K562 (cell line): ENCODE data around the gene TIGAR. TPM values are rescaled to one million over a fixed set of nuclear protein-coding genes. Genes with fewer than 3 reads are reported as not detected.

Experiments used
- ARNT ChIP-seq, 2 experiments: fragments of 450-650 bp; IDR thresholded peaks; 2 replicates each; pipeline ENCODE4 v1.6.1; 2016; ENCODE audit warnings: mild to moderate bottlenecking in 1 of 2
- EGR1 ChIP-seq: fragments of 450-650 bp; conservative IDR thresholded peaks from 2 replicates; pipeline ENCODE4 v1.6.1; 2017; ENCODE audit warnings: mild to moderate bottlenecking
- GTF2A2 ChIP-seq: IDR thresholded peaks from 2 replicates; pipeline ENCODE4 v1.6.1; 2016; ENCODE audit warnings: mild to moderate bottlenecking, missing genetic modification characterization, missing compliant biosample characterization
- KLF1 ChIP-seq: fragments of 450-650 bp; IDR thresholded peaks from 2 replicates; pipeline ENCODE4 v1.6.1; 2016; ENCODE audit warnings: missing genetic modification characterization, missing compliant biosample characterization
- NR2C1 ChIP-seq, 2 experiments: fragments of 450-650 bp; IDR thresholded peaks; 2 replicates each; pipeline ENCODE4 v1.6.1; 2017; ENCODE audit warnings: mild to moderate bottlenecking in 2 of 2, antibody characterized with exemption in 1 of 2, inconsistent platforms in 1 of 2, missing compliant biosample characterization in 1 of 2, missing genetic modification characterization in 1 of 2
- NR3C1 ChIP-seq: sonication (generic); formaldehyde crosslinking; IDR thresholded peaks from 2 replicates; pipeline ENCODE4 v1.8.1; 2022; ENCODE audit warnings: missing genetic modification reagents
- POLR2H ChIP-seq: IDR thresholded peaks from 2 replicates; pipeline ENCODE4 v1.6.1; 2016; ENCODE audit warnings: missing genetic modification characterization, low read depth, mild to moderate bottlenecking, control low read depth, missing compliant biosample characterization, moderate library complexity
- PURB ChIP-seq: sonication (generic); formaldehyde crosslinking; IDR thresholded peaks from 2 replicates; pipeline ENCODE4 v1.9.0; 2021; ENCODE audit warnings: low read depth, mild to moderate bottlenecking, missing genetic modification reagents
- RBM17 ChIP-seq: fragments of 200-400 bp; formaldehyde crosslinking; IDR thresholded peaks from 2 replicates; pipeline ENCODE4 v1.6.1; 2017; ENCODE audit warnings: low read depth, mild to moderate bottlenecking, low read length, borderline replicate concordance
- SIN3B ChIP-seq: fragments of 450-650 bp; IDR thresholded peaks from 2 replicates; pipeline ENCODE4 v1.6.1; 2017; ENCODE audit warnings: low read depth, mild to moderate bottlenecking, moderate library complexity
- XRCC3 ChIP-seq: fragments of 450-650 bp; IDR thresholded peaks from 2 replicates; pipeline ENCODE4 v1.6.1; 2017; ENCODE audit warnings: mild to moderate bottlenecking, moderate library complexity
- ZNF197 ChIP-seq: fragments of 200-800 bp; sonication (Bioruptor generic); IDR thresholded peaks from 2 replicates; pipeline ENCODE4 v1.6.1; 2016; ENCODE audit warnings: low read depth, missing genetic modification characterization, missing compliant biosample characterization
- polyA plus RNA-seq, 8 experiments: library from polyadenylated mRNA; depleted of rRNA in 4 of 8; stranded (reverse) in 5 of 8; unstranded in 3 of 8; fragments of >200 nt; fragmentation: Nextera tagmentation in 2 of 8; fragmentation: Illumina TruSeq in 1 of 8; extraction: Ambion mirVana in 2 of 8; extraction: Trizol in 1 of 8; gene quantifications; 2 replicates each; pipeline versions ENCODE4 v1.2.1 to v1.2.3, GENCODE V29; 2011 to 2014; ENCODE audit warnings: inconsistent platforms in 1 of 8, missing spikeins in 1 of 8
- total RNA-seq, 7 experiments: library from RNA; depleted of rRNA in 6 of 7; stranded (reverse); fragments of >200 nt in 6 of 7; fragmentation: Illumina TruSeq in 2 of 7; extraction: Trizol in 2 of 7; gene quantifications; 2 replicates each; pipeline versions ENCODE4 v1.2.1 to v1.2.3, GENCODE V29; 2011 to 2021; ENCODE audit warnings: low replicate concordance in 1 of 7
- TF ChIP-seq, protein P1 (sequence below): fragments of 200-400 bp; formaldehyde crosslinking; IDR thresholded peaks from 2 replicates; pipeline ENCODE4 v1.6.1; 2017; ENCODE audit warnings: mild to moderate bottlenecking, low read depth, low read length, moderate library complexity
- TF ChIP-seq, protein P2 (sequence below): fragments of 250-450 bp; sonication (Bioruptor Pico); IDR thresholded peaks from 2 replicates; pipeline ENCODE4 v1.8.0; 2022; ENCODE audit warnings: moderate library complexity, mild to moderate bottlenecking, inconsistent platforms
- TF ChIP-seq, protein P3 (sequence below): IDR thresholded peaks from 3 replicates; pipeline ENCODE4 v1.6.1; 2011; ENCODE audit warnings: borderline replicate concordance, mild to moderate bottlenecking; ENCODE audit not compliant: insufficient read length, insufficient read depth
- TF ChIP-seq, protein P4 (sequence below): fragments of 450-650 bp; conservative IDR thresholded peaks from 2 replicates; pipeline ENCODE4 v1.6.1; 2016; ENCODE audit warnings: missing genetic modification characterization, low read depth, mild to moderate bottlenecking, control low read depth, missing compliant biosample characterization
- TF ChIP-seq, protein P5 (sequence below): sonication (generic); formaldehyde crosslinking; IDR thresholded peaks from 2 replicates; pipeline ENCODE4 v1.9.0; 2022; ENCODE audit warnings: mild to moderate bottlenecking, missing genetic modification reagents
- TF ChIP-seq, protein P6 (sequence below): fragments of 450-650 bp; IDR thresholded peaks from 2 replicates; pipeline ENCODE4 v1.7.0; 2016; ENCODE audit warnings: borderline replicate concordance

TIGAR gene
- total and polyA plus RNA-seq, 9 of the 15 experiments (the other 6 are each of a cell fraction or from before 2014, with no cell fraction given): 0.11 to 1.0 (median 0.53) TPM; not detected in 2

DNA sequence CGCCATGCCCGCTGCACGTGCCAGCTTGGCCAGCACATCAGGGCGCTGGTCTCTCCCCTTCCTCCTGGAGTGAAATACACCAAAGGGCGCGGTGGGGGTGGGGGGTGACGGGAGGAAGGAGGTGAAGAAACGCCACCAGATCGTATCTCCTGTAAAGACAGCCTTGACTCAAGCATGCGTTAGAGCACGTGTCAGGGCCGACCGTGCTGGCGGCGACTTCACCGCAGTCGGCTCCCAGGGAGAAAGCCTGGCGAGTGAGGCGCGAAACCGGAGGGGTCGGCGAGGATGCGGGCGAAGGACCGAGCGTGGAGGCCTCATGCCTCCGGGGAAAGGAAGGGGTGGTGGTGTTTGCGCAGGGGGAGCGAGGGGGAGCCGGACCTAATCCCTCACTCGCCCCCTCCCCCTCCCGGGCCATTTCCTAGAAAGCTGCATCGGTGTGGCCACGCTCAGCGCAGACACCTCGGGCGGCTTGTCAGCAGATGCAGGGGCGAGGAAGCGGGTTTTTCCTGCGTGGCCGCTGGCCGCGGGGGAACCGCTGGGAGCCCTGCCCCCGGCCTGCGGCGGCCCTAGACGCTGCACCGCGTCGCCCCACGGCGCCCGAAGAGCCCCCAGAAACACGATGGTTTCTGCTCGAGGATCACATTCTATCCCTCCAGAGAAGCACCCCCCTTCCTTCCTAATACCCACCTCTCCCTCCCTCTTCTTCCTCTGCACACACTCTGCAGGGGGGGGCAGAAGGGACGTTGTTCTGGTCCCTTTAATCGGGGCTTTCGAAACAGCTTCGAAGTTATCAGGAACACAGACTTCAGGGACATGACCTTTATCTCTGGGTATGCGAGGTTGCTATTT lies 48.4 kb upstream of the TIGAR start (continued):
- TF ChIP-seq, protein P1, sequence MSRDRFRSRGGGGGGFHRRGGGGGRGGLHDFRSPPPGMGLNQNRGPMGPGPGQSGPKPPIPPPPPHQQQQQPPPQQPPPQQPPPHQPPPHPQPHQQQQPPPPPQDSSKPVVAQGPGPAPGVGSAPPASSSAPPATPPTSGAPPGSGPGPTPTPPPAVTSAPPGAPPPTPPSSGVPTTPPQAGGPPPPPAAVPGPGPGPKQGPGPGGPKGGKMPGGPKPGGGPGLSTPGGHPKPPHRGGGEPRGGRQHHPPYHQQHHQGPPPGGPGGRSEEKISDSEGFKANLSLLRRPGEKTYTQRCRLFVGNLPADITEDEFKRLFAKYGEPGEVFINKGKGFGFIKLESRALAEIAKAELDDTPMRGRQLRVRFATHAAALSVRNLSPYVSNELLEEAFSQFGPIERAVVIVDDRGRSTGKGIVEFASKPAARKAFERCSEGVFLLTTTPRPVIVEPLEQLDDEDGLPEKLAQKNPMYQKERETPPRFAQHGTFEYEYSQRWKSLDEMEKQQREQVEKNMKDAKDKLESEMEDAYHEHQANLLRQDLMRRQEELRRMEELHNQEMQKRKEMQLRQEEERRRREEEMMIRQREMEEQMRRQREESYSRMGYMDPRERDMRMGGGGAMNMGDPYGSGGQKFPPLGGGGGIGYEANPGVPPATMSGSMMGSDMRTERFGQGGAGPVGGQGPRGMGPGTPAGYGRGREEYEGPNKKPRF: no peak
- TF ChIP-seq, protein P2, sequence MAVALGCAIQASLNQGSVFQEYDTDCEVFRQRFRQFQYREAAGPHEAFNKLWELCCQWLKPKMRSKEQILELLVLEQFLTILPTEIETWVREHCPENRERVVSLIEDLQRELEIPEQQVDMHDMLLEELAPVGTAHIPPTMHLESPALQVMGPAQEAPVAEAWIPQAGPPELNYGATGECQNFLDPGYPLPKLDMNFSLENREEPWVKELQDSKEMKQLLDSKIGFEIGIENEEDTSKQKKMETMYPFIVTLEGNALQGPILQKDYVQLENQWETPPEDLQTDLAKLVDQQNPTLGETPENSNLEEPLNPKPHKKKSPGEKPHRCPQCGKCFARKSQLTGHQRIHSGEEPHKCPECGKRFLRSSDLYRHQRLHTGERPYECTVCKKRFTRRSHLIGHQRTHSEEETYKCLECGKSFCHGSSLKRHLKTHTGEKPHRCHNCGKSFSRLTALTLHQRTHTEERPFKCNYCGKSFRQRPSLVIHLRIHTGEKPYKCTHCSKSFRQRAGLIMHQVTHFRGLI: no peak
- TF ChIP-seq, protein P3, sequence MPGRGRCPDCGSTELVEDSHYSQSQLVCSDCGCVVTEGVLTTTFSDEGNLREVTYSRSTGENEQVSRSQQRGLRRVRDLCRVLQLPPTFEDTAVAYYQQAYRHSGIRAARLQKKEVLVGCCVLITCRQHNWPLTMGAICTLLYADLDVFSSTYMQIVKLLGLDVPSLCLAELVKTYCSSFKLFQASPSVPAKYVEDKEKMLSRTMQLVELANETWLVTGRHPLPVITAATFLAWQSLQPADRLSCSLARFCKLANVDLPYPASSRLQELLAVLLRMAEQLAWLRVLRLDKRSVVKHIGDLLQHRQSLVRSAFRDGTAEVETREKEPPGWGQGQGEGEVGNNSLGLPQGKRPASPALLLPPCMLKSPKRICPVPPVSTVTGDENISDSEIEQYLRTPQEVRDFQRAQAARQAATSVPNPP: no peak
- TF ChIP-seq SIN3B (no peak), XRCC3 (no peak), KLF1 (no peak), ZNF197 (CRISPR knock-in tag) (no peak), POLR2H (tag) (no peak), RBM17 (no peak), ARNT (IDR thresholded peaks at IDR 0.05) (no peak), PURB (no peak), EGR1 (0 out of 2 replicates have a peak, but pooled peaks have one; percentile 18), NR2C1 (IDR thresholded peaks at IDR 0.05) (no peak), NR2C1 (tag; IDR thresholded peaks at IDR 0.05) (no peak), NR3C1 (CRISPR knock-in tag) (no peak), GTF2A2 (tag) (no peak)
- TF ChIP-seq, protein P4, sequence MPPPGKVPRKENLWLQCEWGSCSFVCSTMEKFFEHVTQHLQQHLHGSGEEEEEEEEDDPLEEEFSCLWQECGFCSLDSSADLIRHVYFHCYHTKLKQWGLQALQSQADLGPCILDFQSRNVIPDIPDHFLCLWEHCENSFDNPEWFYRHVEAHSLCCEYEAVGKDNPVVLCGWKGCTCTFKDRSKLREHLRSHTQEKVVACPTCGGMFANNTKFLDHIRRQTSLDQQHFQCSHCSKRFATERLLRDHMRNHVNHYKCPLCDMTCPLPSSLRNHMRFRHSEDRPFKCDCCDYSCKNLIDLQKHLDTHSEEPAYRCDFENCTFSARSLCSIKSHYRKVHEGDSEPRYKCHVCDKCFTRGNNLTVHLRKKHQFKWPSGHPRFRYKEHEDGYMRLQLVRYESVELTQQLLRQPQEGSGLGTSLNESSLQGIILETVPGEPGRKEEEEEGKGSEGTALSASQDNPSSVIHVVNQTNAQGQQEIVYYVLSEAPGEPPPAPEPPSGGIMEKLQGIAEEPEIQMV: peak; percentile 35; the same call in 1 of the 2 replicates
- TF ChIP-seq, protein P5, sequence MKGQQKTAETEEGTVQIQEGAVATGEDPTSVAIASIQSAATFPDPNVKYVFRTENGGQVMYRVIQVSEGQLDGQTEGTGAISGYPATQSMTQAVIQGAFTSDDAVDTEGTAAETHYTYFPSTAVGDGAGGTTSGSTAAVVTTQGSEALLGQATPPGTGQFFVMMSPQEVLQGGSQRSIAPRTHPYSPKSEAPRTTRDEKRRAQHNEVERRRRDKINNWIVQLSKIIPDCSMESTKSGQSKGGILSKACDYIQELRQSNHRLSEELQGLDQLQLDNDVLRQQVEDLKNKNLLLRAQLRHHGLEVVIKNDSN (CRISPR knock-in tag): peak; percentile 67
- TF ChIP-seq, protein P6, sequence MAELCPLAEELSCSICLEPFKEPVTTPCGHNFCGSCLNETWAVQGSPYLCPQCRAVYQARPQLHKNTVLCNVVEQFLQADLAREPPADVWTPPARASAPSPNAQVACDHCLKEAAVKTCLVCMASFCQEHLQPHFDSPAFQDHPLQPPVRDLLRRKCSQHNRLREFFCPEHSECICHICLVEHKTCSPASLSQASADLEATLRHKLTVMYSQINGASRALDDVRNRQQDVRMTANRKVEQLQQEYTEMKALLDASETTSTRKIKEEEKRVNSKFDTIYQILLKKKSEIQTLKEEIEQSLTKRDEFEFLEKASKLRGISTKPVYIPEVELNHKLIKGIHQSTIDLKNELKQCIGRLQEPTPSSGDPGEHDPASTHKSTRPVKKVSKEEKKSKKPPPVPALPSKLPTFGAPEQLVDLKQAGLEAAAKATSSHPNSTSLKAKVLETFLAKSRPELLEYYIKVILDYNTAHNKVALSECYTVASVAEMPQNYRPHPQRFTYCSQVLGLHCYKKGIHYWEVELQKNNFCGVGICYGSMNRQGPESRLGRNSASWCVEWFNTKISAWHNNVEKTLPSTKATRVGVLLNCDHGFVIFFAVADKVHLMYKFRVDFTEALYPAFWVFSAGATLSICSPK: no peak
